H1 (cell line): ENCODE results near the gene CEP152. TPM values are rescaled to one million over a fixed set of nuclear protein-coding genes. Genes with fewer than 3 reads are reported as not detected.

ENCODE experiments used
- CTCF ChIA-PET: fragments of 300-600 bp; sonication (Branson Sonifier 250); formaldehyde crosslinking; loops from one replicate; lab custom pipeline; 2021; ENCODE audit not compliant: partially characterized antibody; lab: Charles Lee
- POLR2A ChIA-PET: fragments of 300-600 bp; sonication (Branson Sonifier 250); formaldehyde crosslinking; loops from one replicate; lab custom pipeline; 2021; ENCODE audit warnings: inconsistent platforms; ENCODE audit not compliant: partially characterized antibody; lab: Charles Lee
- DNase-seq, 2 experiments: peaks; one replicate each; pipeline versions ENCODE4 v3.0.0 to v3.0.0-alpha.2; 2010 to 2022; ENCODE audit warnings: low spot score in 2 of 2, low read depth in 1 of 2, mixed read lengths in 1 of 2
- FAIRE-seq: peaks from 2 replicates; lab custom pipeline; 2011; peaks lifted over from hg19 to GRCh38; lab: Jason Lieb, UNC
- H2AFZ ChIP-seq: 2 replicates; pipeline ENCODE4 v1.8.1; 2012; ENCODE audit warnings: low read length, inconsistent platforms
- H2AK5ac ChIP-seq: 2 replicates; pipeline ENCODE4 v1.6.1; 2013; ENCODE audit warnings: low read depth, low read length
- H2BK120ac ChIP-seq: replicated peaks from 2 replicates; pipeline ENCODE3; 2013; ENCODE audit warnings: low read depth, low read length, inconsistent platforms
- H2BK12ac ChIP-seq: 2 replicates; pipeline ENCODE4 v1.6.1; 2013; ENCODE audit warnings: low read depth, low read length
- H2BK15ac ChIP-seq: 2 replicates; pipeline ENCODE4 v1.6.1; 2013; ENCODE audit warnings: low read length
- H2BK20ac ChIP-seq: 2 replicates; pipeline ENCODE4 v1.6.1; 2013; ENCODE audit warnings: low read length
- H2BK5ac ChIP-seq: 2 replicates; pipeline ENCODE4 v1.6.1; 2013; ENCODE audit warnings: low read depth, low read length
- H3K14ac ChIP-seq: 2 replicates; pipeline ENCODE4 v1.6.1; 2013; ENCODE audit warnings: inconsistent platforms; ENCODE audit not compliant: insufficient read length
- H3K18ac ChIP-seq: 2 replicates; pipeline ENCODE4 v1.6.1; 2013; ENCODE audit warnings: low read length; ENCODE audit errors: extremely low read depth
- H3K23ac ChIP-seq: 2 replicates; pipeline ENCODE4 v1.6.1; 2013; ENCODE audit warnings: inconsistent platforms; ENCODE audit not compliant: insufficient read length
- H3K23me2 ChIP-seq: 2 replicates; pipeline ENCODE4 v1.6.1; 2013; ENCODE audit warnings: low read depth, low read length
- H3K27ac ChIP-seq: 2 replicates; pipeline ENCODE4 v1.6.1; 2011; ENCODE audit warnings: low read depth, low read length, inconsistent platforms
- H3K27me3 ChIP-seq, 4 experiments: replicated peaks in 1 of 4; 1 replicate in 1 of 4; 2 replicates in 3 of 4; pipeline versions ENCODE4 v1.6.1 to v1.8.1; 2011 to 2013; ENCODE audit warnings: low read length in 3 of 4, mild to moderate bottlenecking in 3 of 4, inconsistent platforms in 2 of 4, mixed read lengths in 2 of 4, moderate library complexity in 1 of 4; ENCODE audit not compliant: control insufficient read depth in 3 of 4, insufficient read depth in 3 of 4; ENCODE audit errors: extremely low read depth in 1 of 4
- H3K36me3 ChIP-seq, 4 experiments: 2 replicates each; pipeline versions ENCODE4 v1.6.1 to v1.8.1; 2011 to 2013; ENCODE audit warnings: mild to moderate bottlenecking in 4 of 4, low read length in 3 of 4, moderate library complexity in 2 of 4, control low read depth in 1 of 4, inconsistent platforms in 1 of 4; ENCODE audit not compliant: insufficient read depth in 4 of 4, control insufficient read depth in 2 of 4
- H3K4ac ChIP-seq: replicated peaks from 2 replicates; pipeline ENCODE3; 2013; ENCODE audit warnings: low read length, low read depth, mixed read lengths, inconsistent platforms; ENCODE audit not compliant: insufficient read length
- H3K4me1 ChIP-seq, 4 experiments: replicated peaks in 1 of 4; 1 replicate in 1 of 4; 2 replicates in 3 of 4; pipeline versions ENCODE4 v1.6.1 to v1.8.1; 2011 to 2013; ENCODE audit warnings: low read length in 3 of 4, inconsistent platforms in 2 of 4, mixed read lengths in 1 of 4; ENCODE audit not compliant: insufficient read depth in 4 of 4, control insufficient read depth in 3 of 4
- H3K4me2 ChIP-seq, 2 experiments: 2 replicates each; pipeline versions ENCODE4 v1.6.1 to v1.8.1; 2011 to 2013; ENCODE audit warnings: low read depth in 2 of 2, low read length in 2 of 2, control low read depth in 1 of 2, inconsistent platforms in 1 of 2, mild to moderate bottlenecking in 1 of 2; ENCODE audit not compliant: insufficient read depth in 1 of 2
- H3K4me3 ChIP-seq, 4 experiments: fragments of 200-600, 300-600 bp in 1 of 4; sonication (generic), shearing (Covaris generic), sonication (Bioruptor Twin) in 1 of 4; 2 replicates each; pipeline versions ENCODE4 v1.5.1 to v1.8.1; 2011 to 2016; ENCODE audit warnings: low read length in 4 of 4, low read depth in 3 of 4, control low read depth in 2 of 4, inconsistent platforms in 2 of 4, mild to moderate bottlenecking in 2 of 4, mixed read lengths in 1 of 4, moderate library complexity in 1 of 4; ENCODE audit not compliant: insufficient read depth in 2 of 4; ENCODE audit errors: extremely low read depth in 1 of 4
- H3K56ac ChIP-seq: replicated peaks from 2 replicates; pipeline ENCODE3; 2013; ENCODE audit warnings: low read depth, mild to moderate bottlenecking, mixed read lengths, low read length, inconsistent platforms; ENCODE audit not compliant: insufficient read length
- H3K79me1 ChIP-seq: 2 replicates; pipeline ENCODE4 v1.6.1; 2013; ENCODE audit warnings: low read depth, low read length, control low read depth
- H3K79me2 ChIP-seq, 2 experiments: 2 replicates each; pipeline versions ENCODE4 v1.6.1 to v1.8.1; 2012 to 2013; ENCODE audit warnings: low read length in 2 of 2, mild to moderate bottlenecking in 2 of 2, inconsistent platforms in 1 of 2; ENCODE audit not compliant: insufficient read depth in 2 of 2, control insufficient read depth in 1 of 2
- H3K9ac ChIP-seq, 4 experiments: replicated peaks in 1 of 4; 1 replicate in 1 of 4; 2 replicates in 3 of 4; pipeline versions ENCODE4 v1.6.1 to v1.8.1; 2011 to 2013; ENCODE audit warnings: low read depth in 3 of 4, low read length in 3 of 4, control low read depth in 2 of 4, mild to moderate bottlenecking in 2 of 4, moderate library complexity in 2 of 4, inconsistent platforms in 1 of 4; ENCODE audit errors: extremely low read depth in 1 of 4
- H3K9me3 ChIP-seq, 2 experiments: 2 replicates each; pipeline versions ENCODE4 v1.6.1 to v1.8.1; 2012 to 2013; ENCODE audit warnings: mild to moderate bottlenecking in 2 of 2, moderate library complexity in 2 of 2, control low read depth in 1 of 2, inconsistent platforms in 1 of 2, low read depth in 1 of 2, low read length in 1 of 2, mixed read lengths in 1 of 2; ENCODE audit not compliant: insufficient read depth in 2 of 2
- H4K20me1 ChIP-seq, 2 experiments: replicated peaks in 1 of 2; 2 replicates each; pipeline versions ENCODE3 to v1.8.1; 2011 to 2013; ENCODE audit warnings: inconsistent platforms in 2 of 2, low read length in 2 of 2, mild to moderate bottlenecking in 1 of 2; ENCODE audit not compliant: insufficient read depth in 2 of 2, control insufficient read depth in 1 of 2
- H4K5ac ChIP-seq: 2 replicates; pipeline ENCODE4 v1.6.1; 2013; ENCODE audit warnings: low read length, low read depth, mixed read lengths, inconsistent platforms; ENCODE audit not compliant: insufficient read length
- H4K8ac ChIP-seq: 2 replicates; pipeline ENCODE4 v1.8.0; 2013; ENCODE audit warnings: mild to moderate bottlenecking, moderate library complexity, low read length, inconsistent platforms; ENCODE audit not compliant: insufficient read depth; ENCODE audit errors: extremely low read depth
- H4K91ac ChIP-seq: replicated peaks from 2 replicates; pipeline ENCODE3; 2013; ENCODE audit warnings: low read length, mixed read lengths, inconsistent platforms; ENCODE audit not compliant: insufficient read length
- EGR1 ChIP-seq: IDR thresholded peaks from 2 replicates; pipeline ENCODE4 v1.6.1; 2011; ENCODE audit warnings: low read depth, low read length, borderline replicate concordance
- SIN3A ChIP-seq, 2 experiments: IDR thresholded peaks in 1 of 2; conservative IDR thresholded peaks in 1 of 2; 2 replicates each; pipeline ENCODE4 v1.6.1; 2011 to 2012; ENCODE audit warnings: low read length in 2 of 2, improper control_type of control experiment in 1 of 2, low read depth in 1 of 2, mild to moderate bottlenecking in 1 of 2
- SIRT6 ChIP-seq: IDR thresholded peaks from one replicate; pipeline ENCODE4 v1.7.1; 2012; ENCODE audit warnings: low read length, inconsistent platforms
- WGBS, 2 experiments: shearing (Covaris generic) in 1 of 2; methylation state at CpG; one replicate each; pipeline versions ENCODE4 v1.1.6 to v1.1.7; 2013 to 2015; ENCODE audit warnings: low lambda C conversion rate in 2 of 2, mixed read lengths in 2 of 2, inconsistent platforms in 1 of 2, low coverage in 1 of 2, missing lambda C conversion rate in 1 of 2; ENCODE audit not compliant: insufficient replicate concordance in 2 of 2, insufficient coverage in 1 of 2, insufficient read length in 1 of 2; ENCODE audit errors: extremely low coverage in 1 of 2, missing lambda C conversion rate in 1 of 2; 5-methylcytosine and 5-hydroxymethylcytosine counted together
- polyA plus RNA-seq, 7 experiments: library from polyadenylated mRNA; depleted of rRNA in 3 of 7; stranded (reverse) in 5 of 7; unstranded in 2 of 7; fragments of >200 nt in 5 of 7; fragments of 200-250 nt in 2 of 7; gene quantifications; 1 replicate in 5 of 7; 2 replicates in 1 of 7; 4 replicates in 1 of 7; pipeline versions ENCODE4 v1.2.1 to v1.2.3, GENCODE V29; 2011 to 2013; ENCODE audit warnings: missing spikeins in 2 of 7, mixed read lengths in 2 of 7
- total RNA-seq: library from RNA; stranded (reverse); fragmentation: NEBNext Ultra II Directional; extraction: Animal tissue kit (Norgen Biotek cat#: 25700); gene quantifications from 2 replicates; pipeline ENCODE4 v1.2.1, GENCODE V29; 2021

The CEP152 gene
- total and polyA plus RNA-seq, 2 of the 8 experiments (the other 6 are each of a cell fraction or from before 2014, with no cell fraction given), result 1.4 to 16.2 TPM

GRCh38 chr15:48778331-48778730, 32.5 kb downstream of the CEP152 start:
- Histone ChIP-seq H2BK12ac (no peak overlapping the region), H3K79me1 (no peaks in the 10 kb centered on the region), H2BK15ac (no peak overlapping the region), H3K36me3 (peaks cover 0 to 29% (median 15%) of the 10 kb centered on the region in 4 experiments; a peak in 6 of 8 replicates), H3K18ac (no peak overlapping the region), H2AK5ac (no peak overlapping the region), H4K5ac (no peak overlapping the region), H3K9me3 (no peaks in the 10 kb centered on the region), H4K20me1 (peaks cover 0 to 2% of the 10 kb centered on the region in 2 experiments), H3K4me2 (no peak overlapping the region), H3K23me2 (no peaks in the 10 kb centered on the region; the same call in 1 of the 2 replicates), H3K56ac (no peak overlapping the region), H2BK5ac (no peak overlapping the region), H4K91ac (no peak overlapping the region), H3K9ac (no peak overlapping the region), H3K27me3 (no peaks in the 10 kb centered on the region), H3K4ac (no peak overlapping the region), H2BK20ac (no peak overlapping the region), H4K8ac (no peak overlapping the region), H3K79me2 (no peaks in the 10 kb centered on the region), H3K23ac (no peak overlapping the region), H2AFZ (no peak overlapping the region), H3K14ac (no peak overlapping the region), H3K4me3 (no peak overlapping the region), H3K27ac (no peak overlapping the region), H3K4me1 (no peaks in the 10 kb centered on the region), H2BK120ac (no peak overlapping the region)
- no peak for FAIRE-seq
- WGBS, 2 experiments, result 93% methylated on average over 10 of the region's 10 CpGs; no CpG with 5 or more reads in 1 of the 2 experiments
- ChIA-PET POLR2A (no interaction called here), CTCF (interaction anchor here (1.3 to 1.4 kb wide), 2 partner anchors 12 to 271 kb away, joined by 3 read pairs; no protein-coding TSS in a partner anchor)
- TF ChIP-seq SIRT6, result no peak
- no peak for TF ChIP-seq SIN3A (conservative IDR thresholded peaks at IDR 0.05 in 1 of 2, IDR thresholded peaks at IDR 0.05 in 1 of 2; ENCODE audit: low read depth in 1 of 2, low read length in 2 of 2)
- no peak for TF ChIP-seq EGR1
- no peak for DNase-seq
